ENCODE data around the gene CYP17A1. TPM values are rescaled to one million over a fixed set of nuclear protein-coding genes. Genes with fewer than 3 reads are reported as not detected.
A peak's percentile ranks its signal among the peaks of the same experiment; 100 is the strongest.
"Not testable (repeated sequence)": the region's sequence is repeated elsewhere in the genome, so short reads cannot be mapped to it uniquely, and the experiment has no call there.

Gene CYP17A1
- total RNA-seq, 1 experiment from 2014 or later = 2.1 TPM

GRCh38 chr10:102820008-102820407 is 17.2 kb downstream of the CYP17A1 start:
- H3K27ac Mint-ChIP-seq; DNase-seq (ENCODE audit: low spot score); H3K36me3 Mint-ChIP-seq; H3K4me3 Mint-ChIP-seq; ATAC-seq; H3K27me3 Mint-ChIP-seq (ENCODE audit: low read depth): not testable (repeated sequence)
- peak; percentile 95 for TF ChIP-seq HMGA2 (CRISPR knock-in tag; IDR thresholded peaks at IDR 0.05)
- H3K4me1 Mint-ChIP-seq = peaks cover 14% of the 10 kb centered on the region
- ChIA-PET CTCF (interaction anchor here (0.9 to 1.7 kb wide), 3 partner anchors 15 to 82 kb away, joined by 3 to 4 read pairs (median 3); no protein-coding TSS in a partner anchor), POLR2A (interaction anchor here (0.9 kb wide), 1 partner anchor 412 kb away, joined by 3 read pairs; no protein-coding TSS in a partner anchor)
- H3K9me3 Mint-ChIP-seq = peaks cover 12% of the 10 kb centered on the region

DNA sequence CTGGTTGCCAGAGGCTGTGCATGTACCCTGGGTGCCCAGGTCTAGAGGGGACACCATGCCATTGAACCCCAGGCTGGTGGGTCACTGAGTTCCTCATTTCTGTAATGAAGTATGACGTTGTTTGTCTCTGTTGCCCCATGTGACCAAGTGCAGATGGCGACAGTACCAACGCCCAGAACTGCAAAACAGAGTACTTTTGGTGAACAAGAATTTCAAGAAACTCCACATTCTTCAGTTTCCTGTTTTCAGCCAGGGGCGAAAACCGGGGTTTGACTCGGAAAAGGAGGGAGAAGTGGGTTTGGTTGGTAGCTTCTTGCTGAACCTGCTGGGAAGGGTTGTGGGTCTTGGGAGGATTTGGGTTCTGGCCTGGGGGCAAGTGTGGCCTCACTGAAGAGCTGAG is 18.2 kb downstream of the CYP17A1 start:
- DNase-seq (ENCODE audit: low spot score) = no peak
- ChIA-PET POLR2A (no interaction called here), CTCF (interaction anchor here (0.9 to 1.3 kb wide), 2 partner anchors 42 to 106 kb away, joined by 3 read pairs; no protein-coding TSS in a partner anchor)
- Mint-ChIP-seq H3K27ac (peak overlapping the region; percentile 43; the same call in 1 of the 2 replicates), H3K27me3 (ENCODE audit: low read depth) (no peaks in the 10 kb centered on the region), H3K36me3 (no peaks in the 10 kb centered on the region), H3K9me3 (peaks cover 2% of the 10 kb centered on the region), H3K4me3 (no peak overlapping the region), H3K4me1 (peaks cover 16% of the 10 kb centered on the region)
- ATAC-seq = no peak
- TF ChIP-seq, protein P1, sequence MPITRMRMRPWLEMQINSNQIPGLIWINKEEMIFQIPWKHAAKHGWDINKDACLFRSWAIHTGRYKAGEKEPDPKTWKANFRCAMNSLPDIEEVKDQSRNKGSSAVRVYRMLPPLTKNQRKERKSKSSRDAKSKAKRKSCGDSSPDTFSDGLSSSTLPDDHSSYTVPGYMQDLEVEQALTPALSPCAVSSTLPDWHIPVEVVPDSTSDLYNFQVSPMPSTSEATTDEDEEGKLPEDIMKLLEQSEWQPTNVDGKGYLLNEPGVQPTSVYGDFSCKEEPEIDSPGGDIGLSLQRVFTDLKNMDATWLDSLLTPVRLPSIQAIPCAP (CRISPR knock-in tag; IDR thresholded peaks at IDR 0.05) = no peak
- TF ChIP-seq, protein P2, sequence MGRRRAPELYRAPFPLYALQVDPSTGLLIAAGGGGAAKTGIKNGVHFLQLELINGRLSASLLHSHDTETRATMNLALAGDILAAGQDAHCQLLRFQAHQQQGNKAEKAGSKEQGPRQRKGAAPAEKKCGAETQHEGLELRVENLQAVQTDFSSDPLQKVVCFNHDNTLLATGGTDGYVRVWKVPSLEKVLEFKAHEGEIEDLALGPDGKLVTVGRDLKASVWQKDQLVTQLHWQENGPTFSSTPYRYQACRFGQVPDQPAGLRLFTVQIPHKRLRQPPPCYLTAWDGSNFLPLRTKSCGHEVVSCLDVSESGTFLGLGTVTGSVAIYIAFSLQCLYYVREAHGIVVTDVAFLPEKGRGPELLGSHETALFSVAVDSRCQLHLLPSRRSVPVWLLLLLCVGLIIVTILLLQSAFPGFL (CRISPR knock-in tag; IDR thresholded peaks at IDR 0.05; ENCODE audit: borderline replicate concordance) = no peak
- TF ChIP-seq ZNF219 (CRISPR knock-in tag; IDR thresholded peaks at IDR 0.05; ENCODE audit: borderline replicate concordance) = no peak
- TF ChIP-seq NR3C1 (CRISPR knock-in tag; conservative IDR thresholded peaks at IDR 0.05; ENCODE audit: low read depth) = no peak
- TF ChIP-seq FOXK1 (CRISPR knock-in tag; IDR thresholded peaks at IDR 0.05) = no peak
- no peak for TF ChIP-seq E2F5 (CRISPR knock-in tag; IDR thresholded peaks at IDR 0.05)
- TF ChIP-seq OVOL2 (CRISPR knock-in tag; IDR thresholded peaks at IDR 0.05; ENCODE audit: borderline replicate concordance) = no peak
- TF ChIP-seq ZBTB43 (CRISPR knock-in tag; IDR thresholded peaks at IDR 0.05) = no peak
- no peak for TF ChIP-seq JAZF1 (CRISPR knock-in tag; IDR thresholded peaks at IDR 0.05)
- no peak for TF ChIP-seq RELA (CRISPR knock-in tag; IDR thresholded peaks at IDR 0.05; ENCODE audit: borderline replicate concordance)
- TF ChIP-seq, protein P3, sequence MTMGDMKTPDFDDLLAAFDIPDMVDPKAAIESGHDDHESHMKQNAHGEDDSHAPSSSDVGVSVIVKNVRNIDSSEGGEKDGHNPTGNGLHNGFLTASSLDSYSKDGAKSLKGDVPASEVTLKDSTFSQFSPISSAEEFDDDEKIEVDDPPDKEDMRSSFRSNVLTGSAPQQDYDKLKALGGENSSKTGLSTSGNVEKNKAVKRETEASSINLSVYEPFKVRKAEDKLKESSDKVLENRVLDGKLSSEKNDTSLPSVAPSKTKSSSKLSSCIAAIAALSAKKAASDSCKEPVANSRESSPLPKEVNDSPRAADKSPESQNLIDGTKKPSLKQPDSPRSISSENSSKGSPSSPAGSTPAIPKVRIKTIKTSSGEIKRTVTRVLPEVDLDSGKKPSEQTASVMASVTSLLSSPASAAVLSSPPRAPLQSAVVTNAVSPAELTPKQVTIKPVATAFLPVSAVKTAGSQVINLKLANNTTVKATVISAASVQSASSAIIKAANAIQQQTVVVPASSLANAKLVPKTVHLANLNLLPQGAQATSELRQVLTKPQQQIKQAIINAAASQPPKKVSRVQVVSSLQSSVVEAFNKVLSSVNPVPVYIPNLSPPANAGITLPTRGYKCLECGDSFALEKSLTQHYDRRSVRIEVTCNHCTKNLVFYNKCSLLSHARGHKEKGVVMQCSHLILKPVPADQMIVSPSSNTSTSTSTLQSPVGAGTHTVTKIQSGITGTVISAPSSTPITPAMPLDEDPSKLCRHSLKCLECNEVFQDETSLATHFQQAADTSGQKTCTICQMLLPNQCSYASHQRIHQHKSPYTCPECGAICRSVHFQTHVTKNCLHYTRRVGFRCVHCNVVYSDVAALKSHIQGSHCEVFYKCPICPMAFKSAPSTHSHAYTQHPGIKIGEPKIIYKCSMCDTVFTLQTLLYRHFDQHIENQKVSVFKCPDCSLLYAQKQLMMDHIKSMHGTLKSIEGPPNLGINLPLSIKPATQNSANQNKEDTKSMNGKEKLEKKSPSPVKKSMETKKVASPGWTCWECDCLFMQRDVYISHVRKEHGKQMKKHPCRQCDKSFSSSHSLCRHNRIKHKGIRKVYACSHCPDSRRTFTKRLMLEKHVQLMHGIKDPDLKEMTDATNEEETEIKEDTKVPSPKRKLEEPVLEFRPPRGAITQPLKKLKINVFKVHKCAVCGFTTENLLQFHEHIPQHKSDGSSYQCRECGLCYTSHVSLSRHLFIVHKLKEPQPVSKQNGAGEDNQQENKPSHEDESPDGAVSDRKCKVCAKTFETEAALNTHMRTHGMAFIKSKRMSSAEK (CRISPR knock-in tag; IDR thresholded peaks at IDR 0.05; ENCODE audit: borderline replicate concordance) = no peak
- TF ChIP-seq, protein P4, sequence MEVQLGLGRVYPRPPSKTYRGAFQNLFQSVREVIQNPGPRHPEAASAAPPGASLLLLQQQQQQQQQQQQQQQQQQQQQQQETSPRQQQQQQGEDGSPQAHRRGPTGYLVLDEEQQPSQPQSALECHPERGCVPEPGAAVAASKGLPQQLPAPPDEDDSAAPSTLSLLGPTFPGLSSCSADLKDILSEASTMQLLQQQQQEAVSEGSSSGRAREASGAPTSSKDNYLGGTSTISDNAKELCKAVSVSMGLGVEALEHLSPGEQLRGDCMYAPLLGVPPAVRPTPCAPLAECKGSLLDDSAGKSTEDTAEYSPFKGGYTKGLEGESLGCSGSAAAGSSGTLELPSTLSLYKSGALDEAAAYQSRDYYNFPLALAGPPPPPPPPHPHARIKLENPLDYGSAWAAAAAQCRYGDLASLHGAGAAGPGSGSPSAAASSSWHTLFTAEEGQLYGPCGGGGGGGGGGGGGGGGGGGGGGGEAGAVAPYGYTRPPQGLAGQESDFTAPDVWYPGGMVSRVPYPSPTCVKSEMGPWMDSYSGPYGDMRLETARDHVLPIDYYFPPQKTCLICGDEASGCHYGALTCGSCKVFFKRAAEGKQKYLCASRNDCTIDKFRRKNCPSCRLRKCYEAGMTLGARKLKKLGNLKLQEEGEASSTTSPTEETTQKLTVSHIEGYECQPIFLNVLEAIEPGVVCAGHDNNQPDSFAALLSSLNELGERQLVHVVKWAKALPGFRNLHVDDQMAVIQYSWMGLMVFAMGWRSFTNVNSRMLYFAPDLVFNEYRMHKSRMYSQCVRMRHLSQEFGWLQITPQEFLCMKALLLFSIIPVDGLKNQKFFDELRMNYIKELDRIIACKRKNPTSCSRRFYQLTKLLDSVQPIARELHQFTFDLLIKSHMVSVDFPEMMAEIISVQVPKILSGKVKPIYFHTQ (CRISPR knock-in tag; IDR thresholded peaks at IDR 0.05) = no peak
- TF ChIP-seq, protein P5, sequence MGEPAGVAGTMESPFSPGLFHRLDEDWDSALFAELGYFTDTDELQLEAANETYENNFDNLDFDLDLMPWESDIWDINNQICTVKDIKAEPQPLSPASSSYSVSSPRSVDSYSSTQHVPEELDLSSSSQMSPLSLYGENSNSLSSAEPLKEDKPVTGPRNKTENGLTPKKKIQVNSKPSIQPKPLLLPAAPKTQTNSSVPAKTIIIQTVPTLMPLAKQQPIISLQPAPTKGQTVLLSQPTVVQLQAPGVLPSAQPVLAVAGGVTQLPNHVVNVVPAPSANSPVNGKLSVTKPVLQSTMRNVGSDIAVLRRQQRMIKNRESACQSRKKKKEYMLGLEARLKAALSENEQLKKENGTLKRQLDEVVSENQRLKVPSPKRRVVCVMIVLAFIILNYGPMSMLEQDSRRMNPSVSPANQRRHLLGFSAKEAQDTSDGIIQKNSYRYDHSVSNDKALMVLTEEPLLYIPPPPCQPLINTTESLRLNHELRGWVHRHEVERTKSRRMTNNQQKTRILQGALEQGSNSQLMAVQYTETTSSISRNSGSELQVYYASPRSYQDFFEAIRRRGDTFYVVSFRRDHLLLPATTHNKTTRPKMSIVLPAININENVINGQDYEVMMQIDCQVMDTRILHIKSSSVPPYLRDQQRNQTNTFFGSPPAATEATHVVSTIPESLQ (CRISPR knock-in tag; IDR thresholded peaks at IDR 0.05) = no peak
- TF ChIP-seq, protein P6, sequence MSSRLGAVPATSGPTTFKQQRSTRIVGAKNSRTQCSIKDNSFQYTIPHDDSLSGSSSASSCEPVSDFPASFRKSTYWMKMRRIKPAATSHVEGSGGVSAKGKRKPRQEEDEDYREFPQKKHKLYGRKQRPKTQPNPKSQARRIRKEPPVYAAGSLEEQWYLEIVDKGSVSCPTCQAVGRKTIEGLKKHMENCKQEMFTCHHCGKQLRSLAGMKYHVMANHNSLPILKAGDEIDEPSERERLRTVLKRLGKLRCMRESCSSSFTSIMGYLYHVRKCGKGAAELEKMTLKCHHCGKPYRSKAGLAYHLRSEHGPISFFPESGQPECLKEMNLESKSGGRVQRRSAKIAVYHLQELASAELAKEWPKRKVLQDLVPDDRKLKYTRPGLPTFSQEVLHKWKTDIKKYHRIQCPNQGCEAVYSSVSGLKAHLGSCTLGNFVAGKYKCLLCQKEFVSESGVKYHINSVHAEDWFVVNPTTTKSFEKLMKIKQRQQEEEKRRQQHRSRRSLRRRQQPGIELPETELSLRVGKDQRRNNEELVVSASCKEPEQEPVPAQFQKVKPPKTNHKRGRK (CRISPR knock-in tag; IDR thresholded peaks at IDR 0.05; ENCODE audit: borderline replicate concordance) = no peak
- TF ChIP-seq NFE2L1 (CRISPR knock-in tag; IDR thresholded peaks at IDR 0.05) = no peak
- no peak for TF ChIP-seq SMAD3 (CRISPR knock-in tag; IDR thresholded peaks at IDR 0.05; ENCODE audit: borderline replicate concordance)
- TF ChIP-seq CBFB (CRISPR knock-in tag; IDR thresholded peaks at IDR 0.05; ENCODE audit: low read depth) = no peak
